Keratinocyte (primary cell): ENCODE data around the gene MFSD2A. TPM values are rescaled to one million over a fixed set of nuclear protein-coding genes. Genes with fewer than 3 reads are reported as not detected.

ENCODE experiments used
- DNase-seq: peaks from one replicate; pipeline ENCODE4 v3.0.0-alpha.2; 2011; ENCODE audit warnings: low read depth, missing footprints, low spot score
- FAIRE-seq: peaks from 2 replicates; lab custom pipeline; 2011; peaks lifted over from hg19 to GRCh38; lab: Jason Lieb, UNC
- H2AFZ ChIP-seq: 2 replicates; pipeline ENCODE4 v1.6.0; 2012; ENCODE audit warnings: low read length, control low read depth, inconsistent platforms; ENCODE audit not compliant: control insufficient read depth
- H3K27ac ChIP-seq: 2 replicates; pipeline ENCODE4 v1.5.1; 2011; ENCODE audit warnings: low read length; ENCODE audit not compliant: control insufficient read depth, insufficient read depth
- H3K27me3 ChIP-seq: 3 replicates; pipeline ENCODE4 v1.6.0; 2011; ENCODE audit warnings: low read length; ENCODE audit not compliant: control insufficient read depth, insufficient read depth; ENCODE audit errors: extremely low read depth
- H3K36me3 ChIP-seq, 2 experiments: 2 replicates in 1 of 2; 3 replicates in 1 of 2; pipeline ENCODE4 v1.5.1; 2011; ENCODE audit warnings: low read length in 2 of 2, mild to moderate bottlenecking in 1 of 2; ENCODE audit not compliant: control insufficient read depth in 2 of 2, insufficient read depth in 2 of 2; ENCODE audit errors: extremely low read depth in 1 of 2
- H3K4me1 ChIP-seq: 3 replicates; pipeline ENCODE4 v1.5.1; 2011; ENCODE audit warnings: low read length; ENCODE audit not compliant: control insufficient read depth, insufficient read depth; ENCODE audit errors: extremely low read depth
- H3K4me2 ChIP-seq: 3 replicates; pipeline ENCODE4 v1.6.0; 2011; ENCODE audit warnings: low read depth, low read length; ENCODE audit not compliant: control insufficient read depth, insufficient read depth; ENCODE audit errors: extremely low read depth
- H3K4me3 ChIP-seq, 3 experiments: fragments of 200-600 bp in 1 of 3; sonication (generic) in 1 of 3; 2 replicates in 2 of 3; 3 replicates in 1 of 3; pipeline ENCODE4 v1.5.1; 2011 to 2016; ENCODE audit warnings: low read length in 3 of 3, mild to moderate bottlenecking in 3 of 3, control low read depth in 2 of 3, inconsistent platforms in 1 of 3, low read depth in 1 of 3, mixed read lengths in 1 of 3, mixed run types in 1 of 3, moderate library complexity in 1 of 3; ENCODE audit not compliant: control insufficient read depth in 2 of 3, insufficient read depth in 2 of 3; ENCODE audit errors: extremely low read depth in 1 of 3
- H3K79me2 ChIP-seq: 2 replicates; pipeline ENCODE4 v1.6.0; 2012; ENCODE audit warnings: low read length; ENCODE audit not compliant: control insufficient read depth, insufficient read depth
- H3K9ac ChIP-seq: 3 replicates; pipeline ENCODE4 v1.6.0; 2011; ENCODE audit warnings: low read length; ENCODE audit not compliant: control insufficient read depth, insufficient read depth; ENCODE audit errors: extremely low read depth
- H3K9me1 ChIP-seq: 3 replicates; pipeline ENCODE4 v1.6.0; 2011; ENCODE audit warnings: low read length; ENCODE audit not compliant: control insufficient read depth, insufficient read depth; ENCODE audit errors: extremely low read depth
- H3K9me3 ChIP-seq: 2 replicates; pipeline ENCODE4 v1.5.1; 2012; ENCODE audit warnings: low read depth, low read length; ENCODE audit not compliant: control insufficient read depth
- H4K20me1 ChIP-seq: 3 replicates; pipeline ENCODE4 v1.6.0; 2011; ENCODE audit warnings: low read length; ENCODE audit not compliant: control insufficient read depth, insufficient read depth; ENCODE audit errors: extremely low read depth
- CTCF ChIP-seq, 3 experiments: IDR thresholded peaks in 1 of 3; conservative IDR thresholded peaks in 1 of 3; optimal IDR thresholded peaks in 1 of 3; 2 replicates in 2 of 3; 3 replicates in 1 of 3; pipeline versions ENCODE3 to v1.5.1; 2011; ENCODE audit warnings: low read length in 3 of 3, mild to moderate bottlenecking in 3 of 3, moderate library complexity in 2 of 3, control low read depth in 1 of 3, inconsistent platforms in 1 of 3; ENCODE audit not compliant: insufficient read depth in 2 of 3; ENCODE audit errors: extremely low read depth in 1 of 3
- EZH2 ChIP-seq: IDR thresholded peaks from one replicate; pipeline ENCODE4 v1.6.1; 2012; ENCODE audit warnings: inconsistent platforms, mild to moderate bottlenecking, low read length, moderate library complexity
- dilution Hi-C: fragments of 300-500 bp; cut with MboI; formaldehyde crosslinking; loops from one replicate; pipeline ENCODE4 v1.7.0; 2020; ENCODE audit warnings: low sequenced_read_pairs; ENCODE audit not compliant: extremely low pct_ligation_motif_present
- polyA plus RNA-seq, 5 experiments: library from polyadenylated mRNA; depleted of rRNA in 3 of 5; stranded (reverse) in 3 of 5; stranded (forward) in 1 of 5; unstranded in 1 of 5; fragments of >200 nt; gene quantifications; 1 replicate in 1 of 5; 2 replicates in 3 of 5; 3 replicates in 1 of 5; pipeline versions ENCODE4 v1.2.1 to v1.2.3, GENCODE V29; 2011 to 2012; ENCODE audit warnings: missing spikeins in 2 of 5, low read depth in 1 of 5, low replicate concordance in 1 of 5

MFSD2A gene
- polyA plus RNA-seq, 1 donor (not counting 4 experiments of a cell fraction or from before 2014, with no cell fraction given), result 50.1 TPM

GRCh38 chr1:40001456-40001855, 46.5 kb downstream of the MFSD2A start:
- H3K9ac ChIP-seq, result no peak overlapping the region
- no peaks in the 10 kb centered on the region for H3K9me1 ChIP-seq
- H3K4me1 ChIP-seq, result peaks cover 18% of the 10 kb centered on the region
- H3K9me3 ChIP-seq, result no peaks in the 10 kb centered on the region
- no peaks in the 10 kb centered on the region for H3K27me3 ChIP-seq
- no peaks in the 10 kb centered on the region for H3K36me3 ChIP-seq
- no peak overlapping the region for H3K27ac ChIP-seq
- H3K79me2 ChIP-seq, result no peaks in the 10 kb centered on the region
- no peak overlapping the region for H3K4me3 ChIP-seq
- no peak for TF ChIP-seq CTCF (optimal IDR thresholded peaks at IDR 0.05 in 1 of 3, IDR thresholded peaks at IDR 0.05 in 1 of 3, conservative IDR thresholded peaks at IDR 0.05 in 1 of 3; ENCODE audit: extremely low read depth in 1 of 3, insufficient read depth in 2 of 3, low read length in 3 of 3)
- TF ChIP-seq EZH2, result no peak
- H2AFZ ChIP-seq, result peak overlapping the region; percentile 30
- DNase-seq, result no peak
- H4K20me1 ChIP-seq, result no peaks in the 10 kb centered on the region
- FAIRE-seq, result no peak
- no peak overlapping the region for H3K4me2 ChIP-seq
- dilution Hi-C loops, result no loop called here

- H3K27ac ChIP-seq, result no peak overlapping the region
- H3K36me3 ChIP-seq, result no peaks in the 10 kb centered on the region
- peaks cover 18% of the 10 kb centered on the region for H3K4me1 ChIP-seq
- H4K20me1 ChIP-seq, result no peaks in the 10 kb centered on the region
- no peak overlapping the region for H3K9ac ChIP-seq
- no peaks in the 10 kb centered on the region for H3K9me3 ChIP-seq
- no peak overlapping the region for H3K4me3 ChIP-seq
- H3K27me3 ChIP-seq, result no peaks in the 10 kb centered on the region
- FAIRE-seq (no peak), DNase-seq (no peak)
- H3K79me2 ChIP-seq, result no peaks in the 10 kb centered on the region
- H2AFZ ChIP-seq, result no peak overlapping the region
- no peaks in the 10 kb centered on the region for H3K9me1 ChIP-seq
- dilution Hi-C loops, result no loop called here
- no peak for TF ChIP-seq EZH2
- TF ChIP-seq CTCF (optimal IDR thresholded peaks at IDR 0.05 in 1 of 3, IDR thresholded peaks at IDR 0.05 in 1 of 3, conservative IDR thresholded peaks at IDR 0.05 in 1 of 3; ENCODE audit: extremely low read depth in 1 of 3, insufficient read depth in 2 of 3, low read length in 3 of 3), result no peak
- H3K4me2 ChIP-seq, result no peak overlapping the region
Observed at GRCh38 chr1:40003156-40004093, 48.5 kb downstream of the MFSD2A start.
